H1 (cell line): ENCODE data around the gene VEZT.

Experiments
- EZH2 ChIP-seq: fragments of 200-600 bp; sonication (generic); IDR thresholded peaks from 2 replicates; pipeline ENCODE4 v1.7.1; 2012; ENCODE audit warnings: low read depth, mild to moderate bottlenecking, moderate library complexity, low read length, inconsistent platforms; ENCODE audit not compliant: severe bottlenecking
- JUND ChIP-seq: IDR thresholded peaks from 2 replicates; pipeline ENCODE4 v1.6.1; 2011; ENCODE audit warnings: mild to moderate bottlenecking, improper control_type of control experiment, low read length
- POLR2A ChIP-seq, 2 experiments: IDR thresholded peaks; 1 replicate in 1 of 2; 2 replicates in 1 of 2; pipeline ENCODE4 v1.6.1; 2011; ENCODE audit warnings: low read depth in 2 of 2, low read length in 2 of 2, mild to moderate bottlenecking in 2 of 2; ENCODE audit errors: control extremely low read depth in 1 of 2
- POLR2AphosphoS5 ChIP-seq: IDR thresholded peaks from 2 replicates; pipeline ENCODE4 v1.6.1; 2011; ENCODE audit warnings: low read depth, low read length
- SIN3A ChIP-seq, 2 experiments: IDR thresholded peaks in 1 of 2; conservative IDR thresholded peaks in 1 of 2; 2 replicates each; pipeline ENCODE4 v1.6.1; 2011 to 2012; ENCODE audit warnings: low read length in 2 of 2, improper control_type of control experiment in 1 of 2, low read depth in 1 of 2, mild to moderate bottlenecking in 1 of 2
- SP2 ChIP-seq: IDR thresholded peaks from 2 replicates; pipeline ENCODE4 v1.6.1; 2012; ENCODE audit warnings: mild to moderate bottlenecking, low read length, inconsistent platforms
- TAF1 ChIP-seq: IDR thresholded peaks from 2 replicates; pipeline ENCODE4 v1.6.1; 2011; ENCODE audit warnings: mild to moderate bottlenecking, low read depth, low read length
- TCF12 ChIP-seq: IDR thresholded peaks from 2 replicates; pipeline ENCODE4 v1.6.1; 2011; ENCODE audit warnings: low read depth, mild to moderate bottlenecking, low read length
- USF2 ChIP-seq: IDR thresholded peaks from 2 replicates; pipeline ENCODE4 v1.6.1; 2011; ENCODE audit warnings: low read length, improper control_type of control experiment
- TF ChIP-seq, protein P1 (sequence below): IDR thresholded peaks from 2 replicates; pipeline ENCODE4 v1.6.1; 2011; ENCODE audit warnings: low read depth, mild to moderate bottlenecking, low read length; ENCODE audit not compliant: insufficient read depth
- TF ChIP-seq, protein P2 (sequence below), 3 experiments: IDR thresholded peaks; 1 replicate in 2 of 3; 2 replicates in 1 of 3; pipeline versions ENCODE4 v1.5.1 to v1.6.1; 2011; ENCODE audit warnings: low read length in 3 of 3, mild to moderate bottlenecking in 3 of 3, inconsistent platforms in 2 of 3, low read depth in 1 of 3, moderate library complexity in 1 of 3; ENCODE audit not compliant: insufficient read depth in 1 of 3; ENCODE audit errors: control extremely low read depth in 1 of 3

GRCh38 chr12:95191060-95191696 is 26.4 kb upstream of the VEZT start:
- TF ChIP-seq, protein P1, sequence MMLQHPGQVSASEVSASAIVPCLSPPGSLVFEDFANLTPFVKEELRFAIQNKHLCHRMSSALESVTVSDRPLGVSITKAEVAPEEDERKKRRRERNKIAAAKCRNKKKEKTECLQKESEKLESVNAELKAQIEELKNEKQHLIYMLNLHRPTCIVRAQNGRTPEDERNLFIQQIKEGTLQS: no peak
- TF ChIP-seq, protein P2, sequence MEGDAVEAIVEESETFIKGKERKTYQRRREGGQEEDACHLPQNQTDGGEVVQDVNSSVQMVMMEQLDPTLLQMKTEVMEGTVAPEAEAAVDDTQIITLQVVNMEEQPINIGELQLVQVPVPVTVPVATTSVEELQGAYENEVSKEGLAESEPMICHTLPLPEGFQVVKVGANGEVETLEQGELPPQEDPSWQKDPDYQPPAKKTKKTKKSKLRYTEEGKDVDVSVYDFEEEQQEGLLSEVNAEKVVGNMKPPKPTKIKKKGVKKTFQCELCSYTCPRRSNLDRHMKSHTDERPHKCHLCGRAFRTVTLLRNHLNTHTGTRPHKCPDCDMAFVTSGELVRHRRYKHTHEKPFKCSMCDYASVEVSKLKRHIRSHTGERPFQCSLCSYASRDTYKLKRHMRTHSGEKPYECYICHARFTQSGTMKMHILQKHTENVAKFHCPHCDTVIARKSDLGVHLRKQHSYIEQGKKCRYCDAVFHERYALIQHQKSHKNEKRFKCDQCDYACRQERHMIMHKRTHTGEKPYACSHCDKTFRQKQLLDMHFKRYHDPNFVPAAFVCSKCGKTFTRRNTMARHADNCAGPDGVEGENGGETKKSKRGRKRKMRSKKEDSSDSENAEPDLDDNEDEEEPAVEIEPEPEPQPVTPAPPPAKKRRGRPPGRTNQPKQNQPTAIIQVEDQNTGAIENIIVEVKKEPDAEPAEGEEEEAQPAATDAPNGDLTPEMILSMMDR (IDR thresholded peaks at IDR 0.05; ENCODE audit: control extremely low read depth in 1 of 3, insufficient read depth in 1 of 3, low read depth in 1 of 3, low read length in 3 of 3): no peak
- no peak for TF ChIP-seq EZH2
- TF ChIP-seq POLR2AphosphoS5: no peak
- TF ChIP-seq SP2: no peak
- no peak for TF ChIP-seq TAF1
- TF ChIP-seq POLR2A (IDR thresholded peaks at IDR 0.05; ENCODE audit: control extremely low read depth in 1 of 2, low read depth in 2 of 2, low read length in 2 of 2): no peak
- no peak for TF ChIP-seq SIN3A (conservative IDR thresholded peaks at IDR 0.05 in 1 of 2, IDR thresholded peaks at IDR 0.05 in 1 of 2; ENCODE audit: low read depth in 1 of 2, low read length in 2 of 2)
- TF ChIP-seq USF2: no peak
- no peak for TF ChIP-seq TCF12
- TF ChIP-seq JUND: no peak
